Measurements from ENCODE around the gene SLC35F3.
"Not testable (repeated sequence)": the region's sequence is repeated elsewhere in the genome, so short reads cannot be mapped to it uniquely, and the experiment has no call there.

SLC35F3 gene

DNA sequence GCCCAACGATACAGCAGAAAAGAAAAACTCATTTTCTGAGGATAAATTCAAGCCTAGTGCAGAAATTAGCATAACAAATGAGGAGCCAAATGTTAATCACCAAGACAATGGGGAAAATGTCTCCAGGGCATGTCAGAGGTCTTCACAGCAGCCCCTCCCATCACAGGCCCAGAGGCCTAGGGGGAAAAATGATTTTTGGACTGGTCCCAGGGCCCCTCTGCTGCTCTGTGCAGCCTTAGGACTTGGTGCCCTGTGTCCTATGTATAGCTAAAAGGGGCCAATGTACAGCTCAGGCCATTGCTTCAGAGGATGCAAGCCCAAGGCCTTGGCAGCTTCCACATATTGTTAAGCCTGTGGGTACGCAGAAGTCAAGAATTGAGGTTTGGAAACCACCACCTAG, 13.3 kb upstream of the SLC35F3 start:
- peaks cover 14% of the 10 kb centered on the region for H3K9me3 Mint-ChIP-seq
- H3K36me3 Mint-ChIP-seq (ENCODE audit: low read depth); H3K27ac Mint-ChIP-seq; H3K4me3 Mint-ChIP-seq; H3K4me1 Mint-ChIP-seq (ENCODE audit: low read depth); H3K27me3 Mint-ChIP-seq: not testable (repeated sequence)

DNA sequence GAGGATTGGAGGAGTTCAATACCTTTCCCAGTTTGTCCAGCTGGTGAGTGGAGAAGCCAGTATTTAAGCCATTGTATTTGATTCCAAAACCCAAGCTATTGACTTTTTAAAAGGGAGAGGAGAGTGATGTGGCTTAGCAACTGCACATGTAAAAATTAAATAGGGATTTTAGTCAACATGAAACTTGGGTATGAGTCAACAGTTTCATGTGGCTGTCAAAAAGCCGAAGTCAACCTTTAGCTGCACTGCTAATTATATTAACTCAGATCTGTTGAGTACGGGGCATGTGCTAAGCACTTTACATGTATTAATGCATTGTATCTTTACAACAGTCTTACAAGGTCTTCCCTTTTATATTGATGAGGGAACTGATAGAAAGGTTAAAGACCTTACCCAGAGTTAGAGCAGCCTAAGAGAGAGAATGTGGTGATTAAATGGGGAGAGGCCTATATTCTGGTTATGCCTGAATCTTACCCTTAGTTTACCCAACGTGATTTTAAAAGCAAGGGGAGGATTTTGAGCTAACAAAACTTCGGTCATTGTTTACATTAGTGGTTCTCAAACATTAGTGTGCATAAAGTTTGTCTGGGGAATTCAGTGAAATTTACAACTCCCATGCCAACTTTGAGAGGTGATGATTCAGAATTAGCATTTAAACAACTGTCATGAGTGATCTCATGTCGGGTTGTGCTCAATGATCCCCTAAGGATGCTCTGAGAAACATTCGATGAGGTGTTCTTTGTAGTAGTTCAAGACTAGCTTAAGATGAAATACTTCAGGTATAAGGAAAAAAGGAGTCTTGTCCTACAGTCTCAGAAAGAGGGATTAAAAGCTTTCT, 6.9 kb upstream of the SLC35F3 start:
- H3K4me1 Mint-ChIP-seq (ENCODE audit: low read depth) = peaks cover 5% of the 10 kb centered on the region
- no peaks in the 10 kb centered on the region for H3K36me3 Mint-ChIP-seq (ENCODE audit: low read depth)
- H3K9me3 Mint-ChIP-seq = peaks cover 3% of the 10 kb centered on the region
- no peak overlapping the region for H3K4me3 Mint-ChIP-seq
- peaks cover 27% of the 10 kb centered on the region for H3K27me3 Mint-ChIP-seq
- H3K27ac Mint-ChIP-seq = no peak overlapping the region

DNA sequence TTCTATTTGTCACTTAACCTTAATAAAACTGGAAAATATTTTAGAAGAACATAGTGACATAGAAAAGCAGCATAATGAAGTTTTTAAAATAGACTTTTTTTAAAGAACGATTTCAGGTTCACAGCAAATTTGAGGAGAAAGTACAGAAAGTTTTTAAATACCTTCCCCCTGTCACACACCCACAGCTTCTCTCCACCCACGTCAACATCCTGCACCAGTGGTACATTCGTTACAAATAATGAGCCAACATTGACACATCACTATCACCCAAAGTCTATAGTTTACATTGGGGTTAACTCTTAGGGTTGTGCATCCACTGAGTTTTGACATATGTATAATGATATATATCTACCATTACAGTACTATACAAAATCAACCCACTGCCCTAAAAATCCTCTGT, 3.0 kb upstream of the SLC35F3 start:
- Mint-ChIP-seq H3K4me1 (ENCODE audit: low read depth) (peaks cover 14% of the 10 kb centered on the region), H3K27ac (no peak overlapping the region), H3K9me3 (peaks cover 8% of the 10 kb centered on the region), H3K36me3 (ENCODE audit: low read depth) (peaks cover 6% of the 10 kb centered on the region), H3K4me3 (no peak overlapping the region), H3K27me3 (peaks cover 59% of the 10 kb centered on the region)

DNA sequence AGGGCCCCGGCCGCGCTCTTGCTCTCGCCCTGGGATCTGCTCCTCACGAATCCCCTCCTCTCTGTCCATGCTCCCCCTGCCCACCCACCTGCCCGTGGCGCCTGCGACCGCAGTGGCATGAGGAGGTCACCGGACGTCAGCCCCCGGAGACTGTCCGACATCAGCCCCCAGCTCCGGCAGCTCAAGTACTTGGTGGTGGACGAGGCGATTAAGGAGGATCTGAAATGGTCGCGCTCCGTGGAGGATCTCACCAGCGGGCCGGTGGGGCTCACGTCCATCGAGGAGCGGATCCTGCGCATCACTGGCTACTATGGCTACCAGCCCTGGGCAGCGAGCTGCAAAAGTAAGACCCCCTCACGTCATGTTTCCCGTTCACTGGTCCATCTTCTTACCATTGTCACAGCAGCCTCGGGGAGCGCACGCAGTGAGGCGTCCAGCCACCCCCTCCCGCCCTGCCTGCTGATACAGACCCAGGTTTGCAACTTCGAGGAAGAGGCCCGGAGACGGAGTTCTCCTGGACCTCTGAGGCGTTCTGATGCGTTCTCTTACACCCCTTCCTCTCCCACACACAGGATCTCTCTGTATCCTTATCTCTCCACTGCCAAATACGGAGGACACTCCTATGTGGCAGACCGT, 1.1 kb downstream of the SLC35F3 start:
- Mint-ChIP-seq H3K4me3 (no peak overlapping the region), H3K27ac (no peak overlapping the region), H3K27me3 (peaks cover 64% of the 10 kb centered on the region)

DNA sequence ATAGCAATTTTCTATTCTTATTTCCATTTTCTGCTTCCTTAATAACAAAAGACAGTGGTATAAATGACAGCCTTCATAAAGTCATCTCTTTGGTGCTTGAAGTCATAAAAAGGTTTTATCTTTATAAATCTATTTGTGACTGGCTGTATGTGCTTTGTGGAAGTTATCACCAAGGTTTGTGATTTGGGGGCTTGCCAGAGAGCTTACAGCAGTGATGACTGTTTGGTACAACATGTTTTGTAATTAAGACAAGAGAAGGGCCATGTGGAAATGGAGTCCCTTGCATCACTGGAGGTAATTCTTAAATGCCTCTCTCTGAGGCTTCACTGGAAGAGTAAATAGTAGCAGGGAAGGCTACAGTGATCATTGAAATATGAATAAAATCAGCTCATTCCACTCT, 2.7 kb downstream of the SLC35F3 start:
- H3K4me1 Mint-ChIP-seq (ENCODE audit: low read depth) = peaks cover 9% of the 10 kb centered on the region
- no peak overlapping the region for H3K27ac Mint-ChIP-seq
- no peak overlapping the region for H3K4me3 Mint-ChIP-seq
- peaks cover 6% of the 10 kb centered on the region for H3K36me3 Mint-ChIP-seq (ENCODE audit: low read depth)
- peaks cover 5% of the 10 kb centered on the region for H3K9me3 Mint-ChIP-seq
- peaks cover 63% of the 10 kb centered on the region for H3K27me3 Mint-ChIP-seq

More for the DNA sequence above, 1.1 kb downstream of the SLC35F3 start:
- Mint-ChIP-seq H3K36me3 (ENCODE audit: low read depth) (peaks cover 6% of the 10 kb centered on the region), H3K4me1 (ENCODE audit: low read depth) (peaks cover 9% of the 10 kb centered on the region), H3K9me3 (peaks cover 5% of the 10 kb centered on the region)

DNA sequence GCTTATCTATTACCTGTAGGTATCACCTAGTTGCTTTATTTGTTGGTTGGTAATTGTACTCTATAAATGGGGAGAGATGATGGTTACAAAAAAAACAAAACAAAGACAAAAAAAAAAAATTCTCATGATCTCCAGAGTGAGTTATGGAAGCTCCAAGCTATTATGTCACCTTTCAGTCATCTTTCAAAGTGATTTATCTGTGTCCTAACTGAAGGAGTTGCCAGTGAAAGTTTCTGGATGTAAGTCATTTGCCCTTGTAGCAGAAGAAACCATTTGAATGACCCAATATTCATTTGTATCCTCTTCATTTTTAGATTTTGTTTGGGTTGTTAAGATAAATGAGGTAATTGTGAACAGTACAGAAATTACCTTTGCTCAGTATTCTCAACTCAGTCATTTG, 3.6 kb downstream of the SLC35F3 start:
- Mint-ChIP-seq H3K27me3 (peaks cover 55% of the 10 kb centered on the region), H3K9me3 (peaks cover 5% of the 10 kb centered on the region), H3K4me1 (ENCODE audit: low read depth) (peaks cover 9% of the 10 kb centered on the region), H3K27ac (no peak overlapping the region), H3K4me3 (no peak overlapping the region), H3K36me3 (ENCODE audit: low read depth) (peaks cover 6% of the 10 kb centered on the region)

DNA sequence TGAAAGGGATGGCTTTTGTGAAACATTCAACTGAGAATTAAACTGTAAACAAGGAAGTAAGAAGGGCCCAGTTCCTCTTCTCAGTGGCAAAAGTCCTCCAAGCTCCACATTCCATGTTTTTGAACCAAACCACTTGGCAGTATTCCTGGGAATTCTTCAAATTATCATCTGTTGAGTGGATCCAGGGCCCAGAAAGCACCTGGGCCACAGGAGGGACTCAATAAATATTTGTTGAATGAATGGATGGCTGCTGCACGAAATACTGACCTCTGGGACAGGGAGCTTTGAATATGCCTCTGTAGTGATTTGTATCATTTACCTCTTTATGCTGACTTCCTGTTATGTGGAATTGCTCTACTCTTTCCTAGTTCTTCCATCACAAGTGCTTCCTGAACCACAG, 4.7 kb downstream of the SLC35F3 start:
- peaks cover 44% of the 10 kb centered on the region for H3K27me3 Mint-ChIP-seq
- H3K4me3 Mint-ChIP-seq = no peak overlapping the region
- H3K9me3 Mint-ChIP-seq = peaks cover under 1% of the 10 kb centered on the region
- peaks cover 2% of the 10 kb centered on the region for H3K36me3 Mint-ChIP-seq (ENCODE audit: low read depth)
- peaks cover 7% of the 10 kb centered on the region for H3K4me1 Mint-ChIP-seq (ENCODE audit: low read depth)
- H3K27ac Mint-ChIP-seq = no peak overlapping the region

DNA sequence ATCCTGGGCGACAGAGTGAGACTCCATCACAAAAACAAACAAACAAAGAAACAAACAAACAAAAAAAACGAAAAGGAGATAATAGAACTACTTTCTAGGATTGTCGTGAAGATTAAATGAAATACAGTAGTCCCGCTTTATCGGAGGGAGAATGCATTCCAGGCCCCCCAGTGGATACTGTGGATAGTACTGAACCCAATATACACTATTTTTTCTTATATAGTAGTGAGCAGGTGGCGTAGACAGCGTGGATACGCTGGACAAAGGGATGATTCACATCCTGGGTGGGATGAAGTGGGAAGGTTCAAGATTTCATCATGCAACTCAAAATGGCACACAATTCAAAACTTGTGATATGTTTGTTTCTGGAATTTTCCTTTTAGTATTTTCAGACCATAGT, 8.0 kb downstream of the SLC35F3 start:
- H3K27ac Mint-ChIP-seq = no peak overlapping the region
- no peaks in the 10 kb centered on the region for H3K36me3 Mint-ChIP-seq (ENCODE audit: low read depth)
- peaks cover 19% of the 10 kb centered on the region for H3K27me3 Mint-ChIP-seq
- H3K4me3 Mint-ChIP-seq = no peak overlapping the region
- no peaks in the 10 kb centered on the region for H3K4me1 Mint-ChIP-seq (ENCODE audit: low read depth)
- H3K9me3 Mint-ChIP-seq = no peaks in the 10 kb centered on the region

DNA sequence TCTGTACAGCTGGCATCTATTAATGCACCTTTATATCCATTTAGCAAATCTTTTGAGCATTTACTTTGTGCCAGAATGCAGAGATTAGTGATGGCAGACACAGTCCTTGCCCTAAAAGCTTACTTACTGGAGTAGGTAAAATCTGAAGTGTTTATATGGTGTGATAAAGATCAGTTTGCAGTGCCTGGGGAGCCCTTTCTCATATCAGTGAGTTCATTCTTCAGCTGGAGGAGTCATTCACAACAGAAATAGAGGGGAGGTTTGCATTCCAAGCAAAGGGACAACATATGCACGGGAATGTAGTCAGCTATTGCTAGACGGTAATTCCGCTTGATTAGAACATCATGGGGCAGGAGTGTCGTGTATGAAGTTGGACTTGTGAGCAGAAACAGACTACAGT, 8.4 kb downstream of the SLC35F3 start:
- H3K4me3 Mint-ChIP-seq = no peak overlapping the region
- H3K36me3 Mint-ChIP-seq (ENCODE audit: low read depth) = no peaks in the 10 kb centered on the region
- H3K9me3 Mint-ChIP-seq = no peaks in the 10 kb centered on the region
- peaks cover 16% of the 10 kb centered on the region for H3K27me3 Mint-ChIP-seq
- no peaks in the 10 kb centered on the region for H3K4me1 Mint-ChIP-seq (ENCODE audit: low read depth)
- no peak overlapping the region for H3K27ac Mint-ChIP-seq

DNA sequence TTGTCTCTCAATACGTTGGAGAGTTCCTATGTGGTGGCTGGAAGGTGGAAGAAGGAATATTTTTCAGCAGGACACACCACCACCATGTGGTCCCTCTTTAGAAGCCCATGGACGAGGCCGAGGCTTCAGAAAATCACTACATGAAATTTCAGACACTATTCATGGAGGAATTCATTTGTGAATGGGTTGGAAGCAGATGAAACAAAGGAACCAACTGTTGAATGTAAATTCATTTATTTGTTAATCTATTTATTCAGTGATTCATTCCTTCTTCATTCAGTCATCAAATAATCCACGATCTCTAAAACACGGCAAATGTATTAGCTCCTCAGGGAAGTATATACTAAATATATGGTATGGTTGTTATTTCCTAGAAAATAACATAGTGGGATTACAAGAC, 12.2 kb downstream of the SLC35F3 start:
- Mint-ChIP-seq H3K4me3 (no peak overlapping the region), H3K9me3 (no peaks in the 10 kb centered on the region), H3K36me3 (ENCODE audit: low read depth) (no peaks in the 10 kb centered on the region), H3K27ac (no peak overlapping the region), H3K27me3 (peaks cover 6% of the 10 kb centered on the region), H3K4me1 (ENCODE audit: low read depth) (no peaks in the 10 kb centered on the region)

DNA sequence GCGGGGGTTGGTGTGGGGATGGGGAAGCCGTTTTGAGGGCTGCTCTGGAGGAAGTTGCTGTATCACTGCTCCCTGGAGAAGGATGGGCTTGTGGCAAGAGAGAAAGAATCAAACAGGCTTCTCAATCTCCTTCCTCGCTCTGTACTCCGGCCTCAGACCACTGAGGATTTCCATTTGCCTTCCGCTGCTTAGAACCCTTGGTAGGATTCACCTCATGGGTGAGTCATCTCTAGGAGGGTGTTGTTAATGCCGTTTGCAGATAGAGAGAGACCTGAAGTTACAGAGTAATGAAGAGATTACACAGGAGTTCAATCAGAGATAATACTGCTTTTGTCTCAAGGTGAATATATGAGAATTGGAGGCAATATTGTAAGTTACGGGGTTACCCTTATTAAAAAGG, 15.3 kb downstream of the SLC35F3 start:
- no peak overlapping the region for H3K27ac Mint-ChIP-seq
- peaks cover 5% of the 10 kb centered on the region for H3K27me3 Mint-ChIP-seq
- H3K4me3 Mint-ChIP-seq = no peak overlapping the region
- no peaks in the 10 kb centered on the region for H3K9me3 Mint-ChIP-seq
- H3K4me1 Mint-ChIP-seq (ENCODE audit: low read depth) = no peaks in the 10 kb centered on the region
- H3K36me3 Mint-ChIP-seq (ENCODE audit: low read depth) = no peaks in the 10 kb centered on the region

DNA sequence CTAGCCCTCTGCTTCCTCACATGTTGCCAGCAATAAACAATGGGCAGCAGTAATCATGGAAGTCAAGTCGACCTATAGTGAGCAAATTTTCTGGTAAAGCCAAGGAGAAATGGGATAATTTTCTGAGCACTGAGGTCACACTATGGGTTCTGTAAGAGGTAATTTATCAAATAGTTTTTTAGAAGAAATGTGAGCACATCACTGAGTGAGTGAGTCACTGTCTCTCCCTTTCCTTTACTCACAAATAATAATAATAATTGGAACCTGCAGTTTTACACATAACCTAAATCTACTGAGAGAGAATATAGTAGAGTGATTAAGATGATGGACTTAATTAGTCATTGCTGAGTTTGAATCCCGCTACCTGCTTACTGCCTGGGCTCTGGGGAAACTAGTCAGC, 23.6 kb downstream of the SLC35F3 start:
- H3K4me1 Mint-ChIP-seq (ENCODE audit: low read depth) = no peaks in the 10 kb centered on the region
- peaks cover 19% of the 10 kb centered on the region for H3K27me3 Mint-ChIP-seq
- no peak overlapping the region for H3K27ac Mint-ChIP-seq
- no peaks in the 10 kb centered on the region for H3K9me3 Mint-ChIP-seq
- H3K36me3 Mint-ChIP-seq (ENCODE audit: low read depth) = no peaks in the 10 kb centered on the region
- no peak overlapping the region for H3K4me3 Mint-ChIP-seq

DNA sequence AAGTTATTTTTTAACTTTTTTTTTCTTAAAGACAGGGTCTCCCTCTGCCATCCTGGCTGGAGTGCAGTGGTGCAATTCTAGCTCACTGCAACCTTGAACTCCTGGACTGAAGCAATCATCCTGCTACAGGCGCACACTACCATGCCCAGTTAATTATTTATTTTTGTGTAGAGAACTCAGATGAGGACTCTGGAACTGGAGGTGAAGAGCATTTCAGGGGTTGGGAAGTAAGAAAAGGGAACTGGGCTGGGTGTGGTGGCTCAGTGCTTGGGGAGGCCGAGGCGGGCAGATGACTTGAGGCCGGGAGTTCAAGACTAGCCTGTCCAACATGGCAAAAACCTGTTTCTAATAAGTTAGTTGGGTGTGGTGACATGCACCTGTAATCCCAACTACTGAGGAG, 28.9 kb downstream of the SLC35F3 start:
- H3K27me3 Mint-ChIP-seq = peaks cover 16% of the 10 kb centered on the region
- H3K36me3 Mint-ChIP-seq (ENCODE audit: low read depth) = no peaks in the 10 kb centered on the region
- H3K27ac Mint-ChIP-seq = no peak overlapping the region
- H3K4me1 Mint-ChIP-seq (ENCODE audit: low read depth) = no peaks in the 10 kb centered on the region
- H3K4me3 Mint-ChIP-seq = no peak overlapping the region
- no peaks in the 10 kb centered on the region for H3K9me3 Mint-ChIP-seq

DNA sequence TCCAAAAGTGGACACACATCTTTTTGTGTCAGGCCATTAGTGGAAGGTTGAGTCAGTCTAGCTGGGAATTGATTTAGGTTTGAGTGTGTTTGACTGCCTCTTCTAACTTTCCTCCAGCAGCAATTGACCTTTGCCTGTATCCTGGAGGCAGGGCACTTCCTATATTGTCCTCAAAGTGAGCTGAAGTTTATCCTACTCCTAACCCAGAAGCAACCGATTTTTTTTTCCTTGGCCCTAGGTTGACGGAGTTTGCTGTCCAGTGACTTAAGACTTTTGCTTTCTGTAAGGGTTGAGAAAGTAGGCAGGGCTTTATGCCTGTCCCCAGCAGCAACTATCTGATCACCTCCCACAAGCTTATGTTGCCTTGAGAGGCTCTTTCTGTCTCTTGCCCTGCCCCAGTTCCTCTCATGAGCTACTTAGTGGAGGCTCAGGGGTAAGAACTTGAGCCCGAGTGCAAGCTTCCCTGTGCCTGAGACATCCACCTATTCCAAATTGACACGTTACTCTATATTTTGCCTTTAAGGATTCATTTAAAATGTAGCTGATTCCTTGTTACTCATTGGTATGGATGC, 30.9 kb downstream of the SLC35F3 start:
- Mint-ChIP-seq H3K4me1 (ENCODE audit: low read depth) (no peaks in the 10 kb centered on the region), H3K27ac (no peak overlapping the region), H3K27me3 (peaks cover 17% of the 10 kb centered on the region), H3K36me3 (ENCODE audit: low read depth) (no peaks in the 10 kb centered on the region), H3K4me3 (no peak overlapping the region), H3K9me3 (no peaks in the 10 kb centered on the region)

DNA sequence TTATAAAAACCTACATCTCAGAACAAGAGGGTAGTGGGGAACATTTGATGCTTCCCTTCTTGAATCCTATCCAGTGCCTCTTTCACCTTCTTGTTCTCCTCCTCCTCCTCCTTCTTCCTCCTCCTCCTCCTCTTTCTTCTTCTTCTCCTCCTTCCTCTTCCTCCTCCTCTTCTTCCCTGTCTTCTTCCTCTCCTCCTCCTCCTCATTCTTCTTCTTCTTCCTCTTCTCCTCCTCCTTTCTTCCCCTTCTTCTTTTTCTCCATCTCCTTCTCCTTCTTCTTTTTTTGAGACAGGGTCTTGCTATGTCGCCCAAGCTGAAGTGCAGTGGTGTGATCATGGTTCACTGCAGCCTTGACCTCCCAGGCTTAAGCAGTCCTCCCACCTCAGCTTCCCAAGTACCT, 31.9 kb downstream of the SLC35F3 start:
- Mint-ChIP-seq H3K36me3 (ENCODE audit: low read depth) (no peaks in the 10 kb centered on the region), H3K4me1 (ENCODE audit: low read depth) (no peaks in the 10 kb centered on the region), H3K9me3 (no peaks in the 10 kb centered on the region)

More for the DNA sequence above, 31.9 kb downstream of the SLC35F3 start:
- Mint-ChIP-seq H3K27ac (no peak overlapping the region), H3K4me3 (no peak overlapping the region), H3K27me3 (peaks cover 17% of the 10 kb centered on the region)
